Activated B cell treated with CpG ODN at 0.5 μM for 24 hours (primary cell): ENCODE results near the gene TOPAZ1. TPM values are rescaled to one million over a fixed set of nuclear protein-coding genes. Genes with fewer than 3 reads are reported as not detected.

Experiments
- ATAC-seq: fragments of 200-7000 bp; cut with Tn5 transposase; one replicate; pipeline ENCODE4 v1.10.0; 2021; ENCODE audit warnings: low read depth, mild to moderate bottlenecking, moderate library complexity
- CTCF ChIA-PET: fragments of 350-600 bp; sonication (Branson Sonifier 250); formaldehyde crosslinking; loops from one replicate; lab custom pipeline; 2021; ENCODE audit warnings: antibody characterized with exemption; lab: Charles Lee
- POLR2A ChIA-PET: fragments of 350-600 bp; sonication (Branson Sonifier 250); formaldehyde crosslinking; loops from one replicate; lab custom pipeline; 2021; ENCODE audit warnings: antibody characterized with exemption; lab: Charles Lee
- DNase-seq: peaks from one replicate; pipeline ENCODE4 v3.0.0; 2022
- H3K27ac Mint-ChIP-seq: one replicate; pipeline ENCODE4 v1.8.0; 2020; ENCODE audit warnings: mixed read lengths
- H3K27me3 Mint-ChIP-seq: one replicate; pipeline ENCODE4 v1.8.0; 2021; ENCODE audit warnings: mixed read lengths
- H3K36me3 Mint-ChIP-seq: one replicate; pipeline ENCODE4 v1.8.0; 2021; ENCODE audit warnings: low read depth, mixed read lengths
- H3K4me1 Mint-ChIP-seq: one replicate; pipeline ENCODE4 v1.8.0; 2021; ENCODE audit warnings: mixed read lengths
- H3K4me3 Mint-ChIP-seq: one replicate; pipeline ENCODE4 v1.8.0; 2020; ENCODE audit warnings: mild to moderate bottlenecking, mixed read lengths
- H3K9me3 Mint-ChIP-seq: one replicate; pipeline ENCODE4 v1.8.0; 2020; ENCODE audit warnings: mixed read lengths
- intact Hi-C: fragments of 100-400 bp; cut with micrococcal nuclease; formaldehyde crosslinking; loops from one replicate; pipeline ENCODE4 v1.15.1; 2024
- total RNA-seq: library from RNA; stranded (reverse); gene quantifications from 2 replicates; pipeline ENCODE4 v1.2.3, GENCODE V29; 2022
- TF ChIP-seq, protein P1 (sequence below): fragments of 200-600 bp; IDR thresholded peaks from one replicate; pipeline ENCODE4 v1.8.0; 2022; ENCODE audit warnings: antibody characterized with exemption, mild to moderate bottlenecking

TOPAZ1 gene
- total RNA-seq, 1 donor from 2014 or later: not detected

DNA sequence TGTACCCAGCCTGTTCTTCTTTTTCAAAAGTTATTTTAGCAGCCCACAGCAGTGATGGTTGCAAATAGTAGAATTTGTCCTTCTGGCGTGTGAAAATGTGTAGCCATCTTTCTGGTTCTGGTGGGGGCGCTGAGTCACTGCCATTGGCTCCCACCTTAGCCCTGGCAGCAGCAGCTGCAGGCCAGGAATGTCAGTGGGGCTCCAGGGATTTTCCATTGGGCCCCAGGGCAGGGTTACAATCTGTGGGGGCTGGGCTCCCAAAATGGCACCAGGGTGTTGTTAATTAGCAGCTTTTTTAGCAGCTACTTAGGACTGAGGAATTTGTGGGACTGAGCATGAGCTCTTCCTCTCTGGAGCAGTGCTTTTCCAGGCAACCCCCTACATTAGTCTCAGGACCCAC lies 38.9 kb downstream of the TOPAZ1 start:
- no peak for ATAC-seq
- intact Hi-C loops: no loop called here
- H3K27me3 Mint-ChIP-seq: peaks cover 18% of the 10 kb centered on the region
- no peak overlapping the region for H3K27ac Mint-ChIP-seq
- H3K36me3 Mint-ChIP-seq: no peaks in the 10 kb centered on the region
- CTCF ChIA-PET: no interaction called here
- TF ChIP-seq, protein P1, sequence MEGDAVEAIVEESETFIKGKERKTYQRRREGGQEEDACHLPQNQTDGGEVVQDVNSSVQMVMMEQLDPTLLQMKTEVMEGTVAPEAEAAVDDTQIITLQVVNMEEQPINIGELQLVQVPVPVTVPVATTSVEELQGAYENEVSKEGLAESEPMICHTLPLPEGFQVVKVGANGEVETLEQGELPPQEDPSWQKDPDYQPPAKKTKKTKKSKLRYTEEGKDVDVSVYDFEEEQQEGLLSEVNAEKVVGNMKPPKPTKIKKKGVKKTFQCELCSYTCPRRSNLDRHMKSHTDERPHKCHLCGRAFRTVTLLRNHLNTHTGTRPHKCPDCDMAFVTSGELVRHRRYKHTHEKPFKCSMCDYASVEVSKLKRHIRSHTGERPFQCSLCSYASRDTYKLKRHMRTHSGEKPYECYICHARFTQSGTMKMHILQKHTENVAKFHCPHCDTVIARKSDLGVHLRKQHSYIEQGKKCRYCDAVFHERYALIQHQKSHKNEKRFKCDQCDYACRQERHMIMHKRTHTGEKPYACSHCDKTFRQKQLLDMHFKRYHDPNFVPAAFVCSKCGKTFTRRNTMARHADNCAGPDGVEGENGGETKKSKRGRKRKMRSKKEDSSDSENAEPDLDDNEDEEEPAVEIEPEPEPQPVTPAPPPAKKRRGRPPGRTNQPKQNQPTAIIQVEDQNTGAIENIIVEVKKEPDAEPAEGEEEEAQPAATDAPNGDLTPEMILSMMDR: no peak
- peaks cover 7% of the 10 kb centered on the region for H3K9me3 Mint-ChIP-seq
- DNase-seq: no peak
- POLR2A ChIA-PET: no interaction called here
- H3K4me1 Mint-ChIP-seq: no peaks in the 10 kb centered on the region
- H3K4me3 Mint-ChIP-seq: no peak overlapping the region

DNA sequence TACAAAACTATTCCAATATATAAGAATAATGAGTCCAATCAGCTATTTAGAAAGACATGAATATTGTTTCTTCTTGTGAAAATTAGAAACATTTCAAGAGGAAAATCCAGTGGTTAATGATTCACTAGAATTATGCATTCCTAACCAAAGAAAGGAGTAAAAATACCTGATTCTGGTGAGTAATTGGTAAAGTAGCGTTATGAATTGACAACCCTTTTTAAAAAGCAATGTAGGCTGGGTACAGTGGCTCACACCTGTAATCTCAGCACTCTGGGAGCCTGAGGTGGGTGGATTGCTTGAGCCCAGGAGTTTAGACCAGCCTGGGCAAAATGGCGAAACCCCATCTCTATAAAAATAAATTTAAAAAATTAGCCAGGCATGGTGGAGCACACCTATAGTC lies 43.3 kb downstream of the TOPAZ1 start:
- no peaks in the 10 kb centered on the region for H3K4me1 Mint-ChIP-seq
- H3K36me3 Mint-ChIP-seq: no peaks in the 10 kb centered on the region
- H3K9me3 Mint-ChIP-seq: no peaks in the 10 kb centered on the region

DNA sequence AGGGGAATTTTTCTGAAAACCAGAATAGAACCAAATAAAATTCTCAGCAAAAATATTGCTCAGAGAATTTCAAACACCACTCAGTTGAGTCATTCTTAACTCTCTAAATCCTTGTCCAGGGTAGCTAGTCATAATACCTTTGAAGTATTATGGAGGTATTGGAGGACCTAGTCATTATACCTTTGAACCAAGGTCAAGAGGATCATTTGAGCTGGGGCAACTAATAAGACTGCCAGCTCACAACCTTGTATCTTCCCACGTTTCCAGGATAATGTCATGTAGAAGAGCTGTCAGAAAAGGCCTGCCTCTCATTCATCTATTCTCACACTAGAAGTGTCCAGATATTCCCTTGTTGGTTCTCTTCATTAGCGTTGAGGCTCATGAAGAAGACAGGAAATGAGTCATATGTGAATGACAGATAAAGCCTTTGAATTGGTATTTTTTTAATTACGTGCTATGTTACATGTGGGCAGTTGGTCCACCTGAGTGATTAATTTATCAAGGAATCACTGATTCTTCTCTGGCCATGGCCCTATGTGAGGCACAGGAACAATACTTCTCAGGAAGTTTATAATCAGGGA lies 48.3 kb downstream of the TOPAZ1 start:
- TF ChIP-seq, protein P1: no peak
- Mint-ChIP-seq H3K27me3 (peaks cover 2% of the 10 kb centered on the region), H3K4me1 (no peaks in the 10 kb centered on the region), H3K4me3 (no peak overlapping the region), H3K36me3 (no peaks in the 10 kb centered on the region), H3K9me3 (no peaks in the 10 kb centered on the region), H3K27ac (no peak overlapping the region)
- ChIA-PET POLR2A (no interaction called here), CTCF (no interaction called here)
- no peak for ATAC-seq
- no peak for DNase-seq
- intact Hi-C loops: no loop called here

More for the DNA sequence above, 43.3 kb downstream of the TOPAZ1 start:
- ATAC-seq (no peak), DNase-seq (no peak)
- no peak overlapping the region for H3K27ac Mint-ChIP-seq
- peaks cover 10% of the 10 kb centered on the region for H3K27me3 Mint-ChIP-seq
- TF ChIP-seq, protein P1: no peak
- no peak overlapping the region for H3K4me3 Mint-ChIP-seq
- CTCF ChIA-PET: no interaction called here
- intact Hi-C loops: no loop called here
- POLR2A ChIA-PET: no interaction called here

DNA sequence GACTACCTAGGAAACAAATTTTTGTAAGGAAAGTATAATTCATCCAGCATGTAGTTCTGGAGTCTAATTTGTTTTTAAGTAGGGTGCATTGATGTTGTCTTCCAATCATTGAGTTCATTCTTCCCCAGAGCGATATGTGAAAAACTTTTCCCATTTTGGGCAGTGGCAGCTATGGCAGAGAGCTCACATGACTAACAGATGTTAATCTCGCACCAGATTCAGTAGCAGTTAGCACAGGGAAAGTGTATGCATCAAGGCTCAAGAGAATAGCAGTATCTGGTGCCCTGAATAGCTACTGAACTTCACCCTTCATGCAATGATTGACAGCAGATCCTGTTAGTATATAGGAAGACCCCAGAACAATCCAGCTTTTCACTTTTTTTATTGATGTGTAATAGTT lies 50.6 kb downstream of the TOPAZ1 start:
- no peak for DNase-seq
- H3K27me3 Mint-ChIP-seq: peaks cover 12% of the 10 kb centered on the region
- POLR2A ChIA-PET: interaction anchor here (0.7 kb wide), 1 partner anchor 10 kb away, joined by 4 read pairs; no protein-coding TSS in a partner anchor
- H3K4me3 Mint-ChIP-seq: no peak overlapping the region
- TF ChIP-seq, protein P1: no peak
- no peak overlapping the region for H3K27ac Mint-ChIP-seq
- no peaks in the 10 kb centered on the region for H3K4me1 Mint-ChIP-seq
- no peak for ATAC-seq
- no peaks in the 10 kb centered on the region for H3K36me3 Mint-ChIP-seq
- intact Hi-C loops: no loop called here
- CTCF ChIA-PET: no interaction called here
- no peaks in the 10 kb centered on the region for H3K9me3 Mint-ChIP-seq

DNA sequence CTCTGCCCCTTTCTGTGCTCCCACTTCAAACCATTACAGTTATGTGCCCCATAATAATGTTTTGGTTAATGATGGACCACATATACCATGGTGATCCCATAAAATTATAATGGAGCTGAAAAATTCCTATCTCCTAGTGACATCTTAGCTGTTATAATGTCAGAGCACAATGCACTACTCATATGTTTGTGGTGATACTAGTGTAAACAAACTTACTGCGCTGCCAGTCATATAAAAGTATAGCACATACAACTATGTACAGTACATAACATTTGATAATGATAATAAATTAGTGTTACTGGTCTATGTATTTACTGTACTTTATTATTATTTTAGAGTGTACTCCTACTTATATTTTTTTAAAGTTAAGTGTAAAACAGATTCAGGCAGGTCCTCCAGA lies 51.3 kb downstream of the TOPAZ1 start:
- Mint-ChIP-seq H3K4me1 (no peaks in the 10 kb centered on the region), H3K36me3 (no peaks in the 10 kb centered on the region)

More for the DNA sequence above, 51.3 kb downstream of the TOPAZ1 start:
- POLR2A ChIA-PET: no interaction called here
- Mint-ChIP-seq H3K27me3 (peaks cover 12% of the 10 kb centered on the region), H3K9me3 (no peaks in the 10 kb centered on the region), H3K4me3 (no peak overlapping the region), H3K27ac (no peak overlapping the region)
- intact Hi-C loops: no loop called here
- DNase-seq (no peak), ATAC-seq (no peak)
- CTCF ChIA-PET: no interaction called here
- TF ChIP-seq, protein P1: no peak
